ENCODE data around the gene F3. TPM values are rescaled to one million over a fixed set of nuclear protein-coding genes. Genes with fewer than 3 reads are reported as not detected.

The F3 gene
- total RNA-seq, 1 experiment from 2014 or later: 63.4 TPM

- Histone ChIP-seq H3K4me1 (replicated peaks) (peaks cover 17% of the 10 kb centered on the region), H3K27me3 (replicated peaks) (no peaks in the 10 kb centered on the region), H3K4me3 (no peak overlapping the region), H3K27ac (no peak overlapping the region), H3K9me3 (replicated peaks) (no peaks in the 10 kb centered on the region), H3K36me3 (no peaks in the 10 kb centered on the region)
- DNase-seq (ENCODE audit: low read depth in 1 of 2, low spot score in 2 of 2): no peak
Observed at GRCh38 chr1:94565901-94566300, 24.3 kb upstream of the F3 start.

- Histone ChIP-seq H3K36me3 (no peaks in the 10 kb centered on the region), H3K4me3 (no peak overlapping the region), H3K27me3 (replicated peaks) (no peaks in the 10 kb centered on the region), H3K4me1 (replicated peaks) (peaks cover 31% of the 10 kb centered on the region), H3K27ac (no peak overlapping the region), H3K9me3 (replicated peaks) (no peaks in the 10 kb centered on the region)
- DNase-seq (ENCODE audit: low read depth in 1 of 2, low spot score in 2 of 2): no peak
Observed at GRCh38 chr1:94562519-94563260, 21.1 kb upstream of the F3 start.

- Histone ChIP-seq H3K36me3 (no peaks in the 10 kb centered on the region), H3K27me3 (replicated peaks) (no peaks in the 10 kb centered on the region), H3K4me3 (no peak overlapping the region), H3K9me3 (replicated peaks) (no peaks in the 10 kb centered on the region), H3K4me1 (replicated peaks) (peaks cover 33% of the 10 kb centered on the region), H3K27ac (peak overlapping the region; percentile 68)
- DNase-seq (ENCODE audit: low read depth in 1 of 2, low spot score in 2 of 2): peak in 1 of 2 experiments; percentile 68
Observed at GRCh38 chr1:94560333-94560732, 18.8 kb upstream of the F3 start.

GRCh38 chr1:94559921-94560320 lies 18.4 kb upstream of the F3 start:
- no peaks in the 10 kb centered on the region for H3K9me3 ChIP-seq (replicated peaks)
- DNase-seq (ENCODE audit: low read depth in 1 of 2, low spot score in 2 of 2): no peak
- H3K27ac ChIP-seq: peak overlapping the region; percentile 68
- H3K4me3 ChIP-seq: no peak overlapping the region
- H3K4me1 ChIP-seq (replicated peaks): peaks cover 33% of the 10 kb centered on the region
- no peaks in the 10 kb centered on the region for H3K36me3 ChIP-seq
- no peaks in the 10 kb centered on the region for H3K27me3 ChIP-seq (replicated peaks)

GRCh38 chr1:94555091-94555490 lies 13.5 kb upstream of the F3 start:
- H3K27ac ChIP-seq: no peak overlapping the region
- no peak overlapping the region for H3K4me3 ChIP-seq
- DNase-seq (ENCODE audit: low read depth in 1 of 2, low spot score in 2 of 2): no peak
- H3K36me3 ChIP-seq: no peaks in the 10 kb centered on the region
- H3K9me3 ChIP-seq (replicated peaks): no peaks in the 10 kb centered on the region
- H3K4me1 ChIP-seq (replicated peaks): peaks cover 16% of the 10 kb centered on the region
- no peaks in the 10 kb centered on the region for H3K27me3 ChIP-seq (replicated peaks)

GRCh38 chr1:94554580-94554979 lies 13.0 kb upstream of the F3 start:
- no peak overlapping the region for H3K27ac ChIP-seq
- no peaks in the 10 kb centered on the region for H3K9me3 ChIP-seq (replicated peaks)
- no peak overlapping the region for H3K4me3 ChIP-seq
- no peaks in the 10 kb centered on the region for H3K27me3 ChIP-seq (replicated peaks)
- peaks cover 11% of the 10 kb centered on the region for H3K4me1 ChIP-seq (replicated peaks)
- H3K36me3 ChIP-seq: no peaks in the 10 kb centered on the region
- no peak for DNase-seq (ENCODE audit: low read depth in 1 of 2, low spot score in 2 of 2)

GRCh38 chr1:94553931-94554330 lies 12.4 kb upstream of the F3 start:
- Histone ChIP-seq H3K36me3 (no peaks in the 10 kb centered on the region), H3K9me3 (replicated peaks) (no peaks in the 10 kb centered on the region), H3K27ac (no peak overlapping the region), H3K4me3 (no peak overlapping the region), H3K27me3 (replicated peaks) (no peaks in the 10 kb centered on the region), H3K4me1 (replicated peaks) (peaks cover 10% of the 10 kb centered on the region)
- no peak for DNase-seq (ENCODE audit: low read depth in 1 of 2, low spot score in 2 of 2)

- H3K27ac ChIP-seq: no peak overlapping the region
- H3K9me3 ChIP-seq (replicated peaks): no peaks in the 10 kb centered on the region
- no peak for DNase-seq (ENCODE audit: low read depth in 1 of 2, low spot score in 2 of 2)
- H3K27me3 ChIP-seq (replicated peaks): no peaks in the 10 kb centered on the region
- H3K36me3 ChIP-seq: no peaks in the 10 kb centered on the region
- no peak overlapping the region for H3K4me3 ChIP-seq
- peaks cover 10% of the 10 kb centered on the region for H3K4me1 ChIP-seq (replicated peaks)
Observed at GRCh38 chr1:94553323-94553730, 11.8 kb upstream of the F3 start.

GRCh38 chr1:94552071-94552586 lies 10.6 kb upstream of the F3 start:
- no peak for DNase-seq (ENCODE audit: low read depth in 1 of 2, low spot score in 2 of 2)
- H3K4me1 ChIP-seq (replicated peaks): peaks cover 10% of the 10 kb centered on the region
- H3K4me3 ChIP-seq: no peak overlapping the region
- no peaks in the 10 kb centered on the region for H3K27me3 ChIP-seq (replicated peaks)
- H3K36me3 ChIP-seq: no peaks in the 10 kb centered on the region
- H3K27ac ChIP-seq: no peak overlapping the region
- H3K9me3 ChIP-seq (replicated peaks): no peaks in the 10 kb centered on the region

GRCh38 chr1:94551449-94551848 lies 9.9 kb upstream of the F3 start:
- H3K4me3 ChIP-seq: no peak overlapping the region
- no peak overlapping the region for H3K27ac ChIP-seq
- no peaks in the 10 kb centered on the region for H3K9me3 ChIP-seq (replicated peaks)
- peaks cover 7% of the 10 kb centered on the region for H3K4me1 ChIP-seq (replicated peaks)
- no peak for DNase-seq (ENCODE audit: low read depth in 1 of 2, low spot score in 2 of 2)
- no peaks in the 10 kb centered on the region for H3K36me3 ChIP-seq
- no peaks in the 10 kb centered on the region for H3K27me3 ChIP-seq (replicated peaks)

- Histone ChIP-seq H3K27me3 (replicated peaks) (no peaks in the 10 kb centered on the region), H3K27ac (no peak overlapping the region), H3K9me3 (replicated peaks) (no peaks in the 10 kb centered on the region), H3K4me3 (no peak overlapping the region), H3K36me3 (no peaks in the 10 kb centered on the region), H3K4me1 (replicated peaks) (peaks cover 9% of the 10 kb centered on the region)
- no peak for DNase-seq (ENCODE audit: low read depth in 1 of 2, low spot score in 2 of 2)
Observed at GRCh38 chr1:94550800-94551241, 9.3 kb upstream of the F3 start.

GRCh38 chr1:94550396-94550795 lies 8.8 kb upstream of the F3 start:
- no peak overlapping the region for H3K4me3 ChIP-seq
- DNase-seq (ENCODE audit: low read depth in 1 of 2, low spot score in 2 of 2): no peak
- no peaks in the 10 kb centered on the region for H3K9me3 ChIP-seq (replicated peaks)
- H3K27me3 ChIP-seq (replicated peaks): no peaks in the 10 kb centered on the region
- no peaks in the 10 kb centered on the region for H3K36me3 ChIP-seq
- peaks cover 11% of the 10 kb centered on the region for H3K4me1 ChIP-seq (replicated peaks)
- H3K27ac ChIP-seq: no peak overlapping the region

GRCh38 chr1:94549706-94550105 lies 8.1 kb upstream of the F3 start:
- H3K27ac ChIP-seq: no peak overlapping the region
- no peak for DNase-seq (ENCODE audit: low read depth in 1 of 2, low spot score in 2 of 2)
- H3K9me3 ChIP-seq (replicated peaks): no peaks in the 10 kb centered on the region
- H3K36me3 ChIP-seq: no peaks in the 10 kb centered on the region
- H3K4me3 ChIP-seq: no peak overlapping the region
- H3K4me1 ChIP-seq (replicated peaks): peaks cover 18% of the 10 kb centered on the region
- no peaks in the 10 kb centered on the region for H3K27me3 ChIP-seq (replicated peaks)

GRCh38 chr1:94544706-94545490 lies 3.3 kb upstream of the F3 start:
- H3K27ac ChIP-seq: peak overlapping the region; percentile 13
- DNase-seq (ENCODE audit: low read depth in 1 of 2, low spot score in 2 of 2): peak in 1 of 2 experiments; percentile 35
- peaks cover 16% of the 10 kb centered on the region for H3K36me3 ChIP-seq
- no peaks in the 10 kb centered on the region for H3K27me3 ChIP-seq (replicated peaks)
- no peak overlapping the region for H3K4me3 ChIP-seq
- no peaks in the 10 kb centered on the region for H3K9me3 ChIP-seq (replicated peaks)
- H3K4me1 ChIP-seq (replicated peaks): peaks cover 46% of the 10 kb centered on the region
